NCI-H345 treated with DMSO at 0.1 percent for 48 hours (cell line): ENCODE results near the gene ZNF331.

Experiments
- DNase-seq: peaks from one replicate; lab custom pipeline; 2025; ENCODE audit not compliant: unreplicated experiment; lab: John Stamatoyannopoulos, UW

Gene ZNF331

GRCh38 chr19:53624771-53625545 lies 87.0 kb downstream of the ZNF331 start:
- no peak for DNase-seq

GRCh38 chr19:53626486-53626885 lies 88.5 kb downstream of the ZNF331 start:
- no peak for DNase-seq

- no peak for DNase-seq
Measured at GRCh38 chr19:53626976-53627375, 89.0 kb downstream of the ZNF331 start.
